ENCODE measurements around the gene ZNF627.

GRCh38 chr19:11560404-11561051 is 36.8 kb upstream of the ZNF627 start:
- TF ChIP-seq, protein P1, sequence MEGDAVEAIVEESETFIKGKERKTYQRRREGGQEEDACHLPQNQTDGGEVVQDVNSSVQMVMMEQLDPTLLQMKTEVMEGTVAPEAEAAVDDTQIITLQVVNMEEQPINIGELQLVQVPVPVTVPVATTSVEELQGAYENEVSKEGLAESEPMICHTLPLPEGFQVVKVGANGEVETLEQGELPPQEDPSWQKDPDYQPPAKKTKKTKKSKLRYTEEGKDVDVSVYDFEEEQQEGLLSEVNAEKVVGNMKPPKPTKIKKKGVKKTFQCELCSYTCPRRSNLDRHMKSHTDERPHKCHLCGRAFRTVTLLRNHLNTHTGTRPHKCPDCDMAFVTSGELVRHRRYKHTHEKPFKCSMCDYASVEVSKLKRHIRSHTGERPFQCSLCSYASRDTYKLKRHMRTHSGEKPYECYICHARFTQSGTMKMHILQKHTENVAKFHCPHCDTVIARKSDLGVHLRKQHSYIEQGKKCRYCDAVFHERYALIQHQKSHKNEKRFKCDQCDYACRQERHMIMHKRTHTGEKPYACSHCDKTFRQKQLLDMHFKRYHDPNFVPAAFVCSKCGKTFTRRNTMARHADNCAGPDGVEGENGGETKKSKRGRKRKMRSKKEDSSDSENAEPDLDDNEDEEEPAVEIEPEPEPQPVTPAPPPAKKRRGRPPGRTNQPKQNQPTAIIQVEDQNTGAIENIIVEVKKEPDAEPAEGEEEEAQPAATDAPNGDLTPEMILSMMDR (IDR thresholded peaks at IDR 0.05): peak; percentile 37 to 66 (median 56)
- TF ChIP-seq POLR2A (IDR thresholded peaks at IDR 0.05): no peak

Measured in esophagus squamous epithelium (tissue), 4 donors.